Liver (tissue), 9 donors: Measurements from ENCODE around the gene NOG. TPM values are rescaled to one million over a fixed set of nuclear protein-coding genes. Genes with fewer than 3 reads are reported as not detected.

ENCODE experiments used
- DNase-seq: peaks from one replicate; pipeline ENCODE4 v3.0.0-alpha.2; 2017; ENCODE audit warnings: low spot score
- H3K27ac ChIP-seq, 2 donors: one replicate each; pipeline ENCODE4 v1.7.0; 2013; ENCODE audit warnings: inconsistent platforms in 2 of 2, low read length in 2 of 2, control low read depth in 1 of 2, low read depth in 1 of 2, mild to moderate bottlenecking in 1 of 2
- H3K27me3 ChIP-seq, 4 donors: one replicate each; pipeline versions ENCODE4 v1.6.1 to v1.7.0; 2013; ENCODE audit warnings: low read length in 3 of 4, inconsistent platforms in 1 of 4, mild to moderate bottlenecking in 1 of 4, moderate library complexity in 1 of 4; ENCODE audit not compliant: control insufficient read depth in 4 of 4, insufficient read depth in 4 of 4
- H3K36me3 ChIP-seq, 4 donors: one replicate each; pipeline versions ENCODE4 v1.6.1 to v1.7.0; 2013; ENCODE audit warnings: low read length in 3 of 4, mild to moderate bottlenecking in 3 of 4, low read depth in 1 of 4, moderate library complexity in 1 of 4; ENCODE audit not compliant: control insufficient read depth in 4 of 4, insufficient read depth in 3 of 4
- H3K4me1 ChIP-seq, 4 donors: one replicate each; pipeline versions ENCODE4 v1.6.1 to v1.7.0; 2013; ENCODE audit warnings: low read length in 3 of 4, mild to moderate bottlenecking in 3 of 4, moderate library complexity in 1 of 4; ENCODE audit not compliant: control insufficient read depth in 4 of 4, insufficient read depth in 4 of 4
- H3K4me3 ChIP-seq, 3 donors: one replicate each; pipeline versions ENCODE4 v1.6.1 to v1.7.0; 2013; ENCODE audit warnings: low read length in 3 of 3, control low read depth in 1 of 3, low read depth in 1 of 3, mild to moderate bottlenecking in 1 of 3
- H3K9ac ChIP-seq, 2 donors: one replicate each; pipeline ENCODE4 v1.7.0; 2013; ENCODE audit warnings: low read length in 2 of 2, mild to moderate bottlenecking in 2 of 2, moderate library complexity in 2 of 2, control low read depth in 1 of 2, low read depth in 1 of 2
- H3K9me3 ChIP-seq, 4 donors: one replicate each; pipeline versions ENCODE4 v1.6.1 to v1.7.0; 2013; ENCODE audit warnings: low read length in 3 of 4; ENCODE audit not compliant: control insufficient read depth in 4 of 4
- CTCF ChIP-seq: fragments of 150-350 bp; IDR thresholded peaks from 2 replicates; pipeline ENCODE4 v1.5.1; 2017; ENCODE audit warnings: improper control_type of control experiment, low read depth, low read length; ENCODE audit not compliant: missing input control
- FOXA2 ChIP-seq: IDR thresholded peaks from 2 replicates; pipeline ENCODE4 v1.6.1; 2016; ENCODE audit warnings: antibody characterized with exemption
- GABPA ChIP-seq, 2 donors: IDR thresholded peaks in 1 of 2; conservative IDR thresholded peaks in 1 of 2; 2 replicates each; pipeline ENCODE4 v1.6.1; 2016; ENCODE audit warnings: antibody characterized with exemption in 2 of 2, mild to moderate bottlenecking in 1 of 2, moderate library complexity in 1 of 2
- HNF4G ChIP-seq: IDR thresholded peaks from 2 replicates; pipeline ENCODE4 v1.6.1; 2016; ENCODE audit warnings: antibody characterized with exemption
- JUND ChIP-seq, 2 donors: IDR thresholded peaks; 2 replicates each; pipeline ENCODE4 v1.6.1; 2016; ENCODE audit warnings: antibody characterized with exemption in 2 of 2
- MAX ChIP-seq: IDR thresholded peaks from 2 replicates; pipeline ENCODE4 v1.6.1; 2016; ENCODE audit warnings: antibody characterized with exemption
- RAD21 ChIP-seq, 2 donors: IDR thresholded peaks; 2 replicates each; pipeline ENCODE4 v1.6.1; 2016; ENCODE audit warnings: antibody characterized with exemption in 2 of 2, mild to moderate bottlenecking in 2 of 2
- RXRA ChIP-seq, 2 donors: IDR thresholded peaks; 2 replicates each; pipeline ENCODE4 v1.6.1; 2017 to 2018; ENCODE audit warnings: antibody characterized with exemption in 2 of 2, mild to moderate bottlenecking in 1 of 2
- SP1 ChIP-seq: IDR thresholded peaks from 2 replicates; pipeline ENCODE4 v1.6.1; 2018; ENCODE audit warnings: antibody characterized with exemption, mild to moderate bottlenecking
- TAF1 ChIP-seq: conservative IDR thresholded peaks from 2 replicates; pipeline ENCODE4 v1.6.1; 2016; ENCODE audit warnings: antibody characterized with exemption, mild to moderate bottlenecking
- ZBTB33 ChIP-seq: IDR thresholded peaks from 2 replicates; pipeline ENCODE4 v1.6.1; 2016; ENCODE audit warnings: antibody characterized with exemption
- WGBS: extraction: QIAGEN DNeasy Blood & Tissue Kit; methylation state at CpG from one replicate; pipeline ENCODE4 v1.1.7; 2013; 5-methylcytosine and 5-hydroxymethylcytosine counted together
- polyA plus RNA-seq, 2 donors: library from polyadenylated mRNA; stranded (reverse) in 1 of 2; unstranded in 1 of 2; fragments of 200-250 nt in 1 of 2; fragments of >200 nt in 1 of 2; fragmentation: Nextera tagmentation in 1 of 2; extraction: Ambion mirVana in 1 of 2; gene quantifications; one replicate each; pipeline versions ENCODE4 v1.2.1 to v1.2.3, GENCODE V29; 2013 to 2015
- total RNA-seq, 2 donors: library from RNA; depleted of rRNA; stranded (reverse); fragments of >200 nt; gene quantifications; one replicate each; pipeline ENCODE4 v1.2.3, GENCODE V29; 2014
- donor health status: healthy.
- donor health status: healthy.
- donor health status: healthy.
- donor health status: healthy.
- donor health status: healthy.

The NOG gene
- total and polyA plus RNA-seq, 4 donors, result 0.37 TPM; not detected in 3

- Histone ChIP-seq H3K36me3 (no peaks in the 10 kb centered on the region), H3K9me3 (no peaks in the 10 kb centered on the region), H3K27ac (no peak overlapping the region), H3K4me1 (peaks cover 16 to 45% (median 30%) of the 10 kb centered on the region in 4 donors), H3K9ac (no peak overlapping the region), H3K4me3 (peak overlapping the region in 1 of 3 donors; percentile 30), H3K27me3 (peaks cover 0 to 17% (median 10%) of the 10 kb centered on the region in 4 donors)
- 3% methylated on average over 40 of the region's 40 CpGs for WGBS
- DNase-seq, result no peak
- TF ChIP-seq FOXA2 (no peak), JUND (IDR thresholded peaks at IDR 0.05) (no peak), CTCF (no peak), TAF1 (no peak), RAD21 (IDR thresholded peaks at IDR 0.05) (no peak), MAX (no peak), SP1 (no peak), HNF4G (no peak)
Observed at GRCh38 chr17:56596691-56597494, 3.4 kb downstream of the NOG start.

GRCh38 chr17:56597495-56597990, 4.0 kb downstream of the NOG start:
- peak overlapping the region in 1 of 3 donors; percentile 30 for H3K4me3 ChIP-seq
- no peak overlapping the region for H3K9ac ChIP-seq
- H3K4me1 ChIP-seq, result peaks cover 16 to 41% (median 28%) of the 10 kb centered on the region in 4 donors
- H3K36me3 ChIP-seq, result no peaks in the 10 kb centered on the region
- no peak overlapping the region for H3K27ac ChIP-seq
- H3K9me3 ChIP-seq, result no peaks in the 10 kb centered on the region
- DNase-seq, result no peak
- WGBS, result 4% methylated on average over 41 of the region's 41 CpGs
- TF ChIP-seq ZBTB33, result no peak
- TF ChIP-seq CTCF, result no peak
- no peak for TF ChIP-seq JUND (IDR thresholded peaks at IDR 0.05)
- no peak for TF ChIP-seq RXRA (IDR thresholded peaks at IDR 0.05)
- TF ChIP-seq GABPA (IDR thresholded peaks at IDR 0.05 in 1 of 2, conservative IDR thresholded peaks at IDR 0.05 in 1 of 2), result no peak
- H3K27me3 ChIP-seq, result peaks cover 0 to 15% (median 8%) of the 10 kb centered on the region in 4 donors
